ENCODE results near the gene TBKBP1.

Gene TBKBP1

GRCh38 chr17:47709594-47709993 is 15.6 kb downstream of the TBKBP1 start:
- peaks cover 3 to 8% of the 10 kb centered on the region in 2 donors for H3K36me3 Mint-ChIP-seq
- no peaks in the 10 kb centered on the region for H3K27me3 Mint-ChIP-seq
- no peaks in the 10 kb centered on the region for H3K9me3 Mint-ChIP-seq
- ATAC-seq (replicated peaks) (no peak), DNase-seq (no peak)
- no peak overlapping the region for H3K27ac Mint-ChIP-seq
- no peak overlapping the region for H3K4me3 Mint-ChIP-seq
- H3K4me1 Mint-ChIP-seq = peaks cover 55 to 60% of the 10 kb centered on the region in 2 donors

GRCh38 chr17:47711366-47712099 is 17.6 kb downstream of the TBKBP1 start:
- ATAC-seq (replicated peaks) = no peak

GRCh38 chr17:47712330-47713023 is 18.5 kb downstream of the TBKBP1 start:
- H3K4me1 Mint-ChIP-seq = peaks cover 56 to 60% of the 10 kb centered on the region in 2 donors
- no peak for ATAC-seq (replicated peaks)
- H3K9me3 Mint-ChIP-seq = no peaks in the 10 kb centered on the region
- no peak for DNase-seq
- H3K4me3 Mint-ChIP-seq = no peak overlapping the region
- H3K27me3 Mint-ChIP-seq = no peaks in the 10 kb centered on the region
- H3K27ac Mint-ChIP-seq = no peak overlapping the region
- peaks cover 3 to 8% of the 10 kb centered on the region in 2 donors for H3K36me3 Mint-ChIP-seq

More at GRCh38 chr17:47711366-47712099, 17.6 kb downstream of the TBKBP1 start:
- Mint-ChIP-seq H3K27me3 (no peaks in the 10 kb centered on the region), H3K4me3 (no peak overlapping the region), H3K4me1 (peaks cover 54 to 60% of the 10 kb centered on the region in 2 donors), H3K36me3 (peaks cover 3 to 8% of the 10 kb centered on the region in 2 donors), H3K27ac (peak overlapping the region; percentile 20), H3K9me3 (no peaks in the 10 kb centered on the region)
- DNase-seq = no peak

GRCh38 chr17:47713980-47714700 is 20.2 kb downstream of the TBKBP1 start:
- peaks cover 72 to 77% of the 10 kb centered on the region in 2 donors for H3K4me1 Mint-ChIP-seq
- H3K4me3 Mint-ChIP-seq = peak overlapping the region in 1 of 2 donors; percentile 5
- no peaks in the 10 kb centered on the region for H3K9me3 Mint-ChIP-seq
- DNase-seq (no peak), ATAC-seq (replicated peaks) (no peak)
- H3K27ac Mint-ChIP-seq = peak overlapping the region; percentile 77
- no peaks in the 10 kb centered on the region for H3K27me3 Mint-ChIP-seq
- H3K36me3 Mint-ChIP-seq = peaks cover 3 to 8% of the 10 kb centered on the region in 2 donors

- peak overlapping the region; percentile 9 for H3K27ac Mint-ChIP-seq
- peak overlapping the region in 1 of 2 donors; percentile 1 for H3K4me3 Mint-ChIP-seq
- peaks cover 79 to 84% of the 10 kb centered on the region in 2 donors for H3K4me1 Mint-ChIP-seq
- H3K36me3 Mint-ChIP-seq = peaks cover 3 to 5% of the 10 kb centered on the region in 2 donors
- H3K27me3 Mint-ChIP-seq = no peaks in the 10 kb centered on the region
- DNase-seq (no peak), ATAC-seq (replicated peaks) (no peak)
- no peaks in the 10 kb centered on the region for H3K9me3 Mint-ChIP-seq
Observed at GRCh38 chr17:47714773-47715396, 20.9 kb downstream of the TBKBP1 start.

- DNase-seq (no peak), ATAC-seq (replicated peaks) (peak; percentile 11 to 30)
- H3K4me3 Mint-ChIP-seq = peak overlapping the region; percentile 1 to 61
Observed at GRCh38 chr17:47715669-47716325, 21.8 kb downstream of the TBKBP1 start.

GRCh38 chr17:47716375-47716774 is 22.4 kb downstream of the TBKBP1 start:
- no peaks in the 10 kb centered on the region for H3K36me3 Mint-ChIP-seq
- H3K9me3 Mint-ChIP-seq = no peaks in the 10 kb centered on the region
- DNase-seq (no peak), ATAC-seq (replicated peaks) (peak; percentile 37 to 51)
- H3K27me3 Mint-ChIP-seq = no peaks in the 10 kb centered on the region
- H3K27ac Mint-ChIP-seq = peak overlapping the region; percentile 38
- peaks cover 87 to 99% of the 10 kb centered on the region in 2 donors for H3K4me1 Mint-ChIP-seq
- H3K4me3 Mint-ChIP-seq = peak overlapping the region; percentile 69 to 72

More at GRCh38 chr17:47715669-47716325, 21.8 kb downstream of the TBKBP1 start:
- Mint-ChIP-seq H3K36me3 (peaks cover 0 to under 1% of the 10 kb centered on the region in 2 donors), H3K9me3 (no peaks in the 10 kb centered on the region), H3K27ac (peak overlapping the region; percentile 88), H3K27me3 (no peaks in the 10 kb centered on the region), H3K4me1 (peaks cover 82 to 93% of the 10 kb centered on the region in 2 donors)

- Mint-ChIP-seq H3K9me3 (no peaks in the 10 kb centered on the region), H3K27me3 (peaks cover 0 to 4% of the 10 kb centered on the region in 2 donors), H3K4me1 (peaks cover 88 to 100% of the 10 kb centered on the region in 2 donors), H3K27ac (peak overlapping the region; percentile 65), H3K36me3 (no peaks in the 10 kb centered on the region), H3K4me3 (peak overlapping the region; percentile 30 to 42)
- DNase-seq (peak; percentile 75), ATAC-seq (replicated peaks) (peak; percentile 55 to 57)
Observed at GRCh38 chr17:47717261-47717697, 23.3 kb downstream of the TBKBP1 start.

GRCh38 chr17:47717979-47718621 is 24.1 kb downstream of the TBKBP1 start:
- no peak for ATAC-seq (replicated peaks)
- H3K4me1 Mint-ChIP-seq = peaks cover 83 to 94% of the 10 kb centered on the region in 2 donors
- peak overlapping the region; percentile 21 for H3K27ac Mint-ChIP-seq
- H3K36me3 Mint-ChIP-seq = no peaks in the 10 kb centered on the region
- DNase-seq = no peak
- no peaks in the 10 kb centered on the region for H3K9me3 Mint-ChIP-seq
- H3K4me3 Mint-ChIP-seq = peak overlapping the region; percentile 8 to 41
- peaks cover 0 to 4% of the 10 kb centered on the region in 2 donors for H3K27me3 Mint-ChIP-seq

- ATAC-seq (replicated peaks) (no peak), DNase-seq (no peak)
- Mint-ChIP-seq H3K4me1 (peaks cover 77 to 87% of the 10 kb centered on the region in 2 donors), H3K27ac (no peak overlapping the region), H3K9me3 (no peaks in the 10 kb centered on the region), H3K4me3 (peak overlapping the region; percentile 3 to 23), H3K27me3 (peaks cover 0 to 4% of the 10 kb centered on the region in 2 donors), H3K36me3 (no peaks in the 10 kb centered on the region)
Observed at GRCh38 chr17:47718634-47719405, 24.9 kb downstream of the TBKBP1 start.

- Mint-ChIP-seq H3K4me3 (peak overlapping the region; percentile 3 to 39), H3K27me3 (peaks cover 2 to 4% of the 10 kb centered on the region in 2 donors), H3K9me3 (no peaks in the 10 kb centered on the region), H3K36me3 (no peaks in the 10 kb centered on the region), H3K4me1 (peaks cover 69 to 79% of the 10 kb centered on the region in 2 donors), H3K27ac (peak overlapping the region; percentile 86)
- no peak for DNase-seq
- ATAC-seq (replicated peaks) = peak; percentile 22 to 28
Observed at GRCh38 chr17:47719411-47720152, 25.6 kb downstream of the TBKBP1 start.

- no peak for ATAC-seq (replicated peaks)
- no peak for DNase-seq
- Mint-ChIP-seq H3K27me3 (peaks cover 4 to 9% of the 10 kb centered on the region in 2 donors), H3K4me3 (peak overlapping the region; percentile 0 to 7), H3K27ac (no peak overlapping the region), H3K9me3 (no peaks in the 10 kb centered on the region), H3K4me1 (peaks cover 63 to 73% of the 10 kb centered on the region in 2 donors), H3K36me3 (no peaks in the 10 kb centered on the region)
Observed at GRCh38 chr17:47720196-47720595, 26.2 kb downstream of the TBKBP1 start.

All from stimulated activated naive B cell treated with anti-CD40 and anti-IgM and Interleukin-4, amounts not matched to agents 10 μg/mL and 1 μg/mL and 100 μg/mL, for 72 hours (primary cell).